HG02763 (cell line): ENCODE data around the gene TOE1.

Source experiments
- ATAC-seq: cut with Tn5 transposase; IDR thresholded peaks from one replicate; pipeline ENCODE4 v1.9.1; 2021; ENCODE audit warnings: mild to moderate bottlenecking, moderate library complexity; ENCODE audit not compliant: unreplicated experiment

TOE1 gene

GRCh38 chr1:45326627-45327623 lies 13.0 kb upstream of the TOE1 start, which contains the start of gene HPDL:
Gene HPDL, plus strand, starts transcription at chr1:45326895. Its CDS starts 254 bp downstream, at chr1:45327149.
- ATAC-seq = no peak

DNA sequence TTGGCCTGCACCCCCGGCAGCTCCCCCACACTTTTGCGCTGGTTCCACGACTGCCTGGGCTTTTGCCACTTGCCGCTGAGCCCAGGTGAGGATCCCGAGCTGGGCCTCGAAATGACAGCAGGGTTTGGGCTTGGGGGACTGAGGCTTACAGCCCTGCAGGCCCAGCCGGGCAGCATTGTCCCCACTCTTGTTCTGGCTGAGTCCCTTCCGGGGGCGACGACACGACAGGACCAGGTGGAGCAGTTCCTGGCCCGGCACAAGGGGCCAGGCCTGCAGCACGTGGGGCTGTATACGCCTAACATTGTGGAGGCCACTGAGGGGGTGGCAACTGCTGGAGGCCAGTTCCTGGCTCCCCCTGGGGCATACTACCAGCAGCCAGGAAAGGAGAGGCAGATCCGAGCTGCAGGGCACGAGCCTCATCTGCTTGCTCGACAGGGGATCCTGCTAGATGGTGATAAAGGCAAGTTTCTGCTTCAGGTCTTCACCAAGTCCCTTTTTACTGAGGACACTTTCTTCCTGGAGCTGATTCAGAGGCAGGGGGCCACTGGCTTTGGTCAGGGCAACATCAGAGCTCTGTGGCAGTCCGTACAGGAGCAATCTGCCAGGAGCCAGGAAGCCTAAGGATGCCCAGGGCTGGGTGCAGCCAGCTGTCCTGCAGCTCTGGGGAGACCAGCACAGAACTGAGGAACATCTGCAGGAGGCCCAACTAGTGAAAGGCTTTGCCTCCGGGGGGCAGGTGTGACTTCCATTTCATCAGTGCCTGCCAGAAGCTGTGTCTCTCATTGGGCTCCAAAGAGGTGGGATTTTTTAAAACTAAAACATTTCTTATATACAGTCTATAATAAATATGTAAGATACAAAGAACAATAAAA lies 12.1 kb upstream of the TOE1 start:
- no peak for ATAC-seq

- no peak for ATAC-seq
These were observed 11.3 kb upstream of the TOE1 start for GRCh38 chr1:45328680-45329079.

- no peak for ATAC-seq
These were observed 10.5 kb upstream of the TOE1 start for GRCh38 chr1:45329445-45329844.

- no peak for ATAC-seq
These were observed 8.3 kb upstream of the TOE1 start for GRCh38 chr1:45331436-45332345.

DNA sequence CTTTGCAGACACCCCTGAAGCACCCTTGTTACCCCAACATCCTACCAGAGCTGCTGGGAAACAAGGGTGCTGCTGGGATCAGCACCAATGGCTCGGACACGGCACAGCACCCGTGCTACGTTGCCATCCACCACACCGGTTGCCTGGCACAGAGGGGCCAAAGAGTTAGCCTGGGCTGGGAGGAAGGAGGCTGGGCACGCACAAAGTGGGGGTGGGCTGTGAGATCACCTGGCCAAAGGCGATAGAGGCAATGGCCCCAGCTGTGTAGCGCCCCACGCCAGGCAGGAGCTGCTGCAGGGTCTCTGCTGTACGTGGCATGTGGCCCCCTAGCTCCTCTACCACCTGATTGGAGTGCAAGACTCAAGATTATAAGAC lies 7.6 kb upstream of the TOE1 start:
- ATAC-seq = no peak

DNA sequence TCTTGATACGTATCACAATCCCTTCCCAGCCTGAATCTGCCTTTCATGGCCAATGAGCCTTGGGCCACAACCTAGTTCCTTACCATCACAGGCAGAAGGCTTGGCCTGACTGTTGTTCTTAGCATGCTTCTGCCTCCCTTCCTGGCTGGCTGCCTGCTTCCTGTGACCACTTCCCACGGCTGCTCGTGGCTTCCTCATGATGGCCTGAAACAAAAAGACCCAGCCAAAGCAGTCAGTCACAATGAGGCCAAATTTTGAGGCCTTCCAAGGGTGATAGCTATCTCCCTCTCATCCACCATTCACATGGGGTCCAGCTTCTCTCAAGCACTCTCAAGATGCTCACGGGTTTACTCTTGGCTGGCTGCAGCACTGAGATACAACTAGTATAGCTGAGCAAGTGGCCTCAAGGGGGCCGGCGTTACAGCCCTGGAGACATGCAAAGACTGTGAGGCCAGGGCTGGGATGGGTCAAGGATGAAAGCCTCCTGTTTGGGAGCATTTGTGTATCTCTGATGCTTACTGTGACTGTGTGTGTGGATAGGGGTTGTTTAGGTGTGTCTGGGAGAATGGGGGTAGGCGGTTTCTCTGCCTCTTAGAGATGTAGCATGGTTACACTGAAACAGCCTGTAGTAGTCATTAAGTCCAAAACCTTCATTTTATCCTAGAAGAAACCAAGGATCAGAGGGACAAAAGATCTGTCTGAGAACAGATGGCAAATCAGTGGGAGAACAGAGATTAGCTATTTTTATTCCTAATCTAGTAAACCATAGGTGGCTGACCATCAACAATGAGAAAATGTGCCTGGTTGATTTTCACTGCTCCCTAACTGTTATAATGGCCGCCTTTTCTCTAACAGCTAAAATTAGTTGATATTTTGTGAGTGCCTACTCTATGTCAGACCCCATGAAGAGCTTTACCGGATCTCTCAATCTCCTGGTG lies 5.4 kb upstream of the TOE1 start:
- no peak for ATAC-seq

DNA sequence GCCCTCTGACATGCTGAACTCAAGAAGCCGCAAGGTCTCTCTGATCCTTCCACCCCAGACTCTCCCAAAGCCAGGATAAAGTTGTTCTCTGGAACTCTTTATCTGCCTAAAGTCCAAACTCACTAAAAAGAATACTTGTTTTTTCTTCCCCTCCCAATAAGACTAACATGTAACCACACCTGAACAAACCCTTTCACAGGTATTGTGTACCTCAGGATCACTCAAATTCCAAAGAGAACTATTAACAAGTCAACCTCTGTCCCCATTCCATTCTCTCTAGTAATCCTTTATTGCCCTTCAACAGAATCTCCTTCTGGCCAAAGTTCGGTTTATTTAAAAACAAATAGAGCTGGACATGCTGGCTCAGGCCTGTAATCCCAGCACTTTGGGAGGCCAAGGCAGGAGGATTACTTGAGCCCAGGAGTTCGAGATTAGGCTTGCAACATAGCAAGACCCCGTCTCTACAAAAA lies 4.1 kb upstream of the TOE1 start:
- no peak for ATAC-seq

GRCh38 chr1:45337630-45338325 lies 2.2 kb upstream of the TOE1 start:
- ATAC-seq = no peak

DNA sequence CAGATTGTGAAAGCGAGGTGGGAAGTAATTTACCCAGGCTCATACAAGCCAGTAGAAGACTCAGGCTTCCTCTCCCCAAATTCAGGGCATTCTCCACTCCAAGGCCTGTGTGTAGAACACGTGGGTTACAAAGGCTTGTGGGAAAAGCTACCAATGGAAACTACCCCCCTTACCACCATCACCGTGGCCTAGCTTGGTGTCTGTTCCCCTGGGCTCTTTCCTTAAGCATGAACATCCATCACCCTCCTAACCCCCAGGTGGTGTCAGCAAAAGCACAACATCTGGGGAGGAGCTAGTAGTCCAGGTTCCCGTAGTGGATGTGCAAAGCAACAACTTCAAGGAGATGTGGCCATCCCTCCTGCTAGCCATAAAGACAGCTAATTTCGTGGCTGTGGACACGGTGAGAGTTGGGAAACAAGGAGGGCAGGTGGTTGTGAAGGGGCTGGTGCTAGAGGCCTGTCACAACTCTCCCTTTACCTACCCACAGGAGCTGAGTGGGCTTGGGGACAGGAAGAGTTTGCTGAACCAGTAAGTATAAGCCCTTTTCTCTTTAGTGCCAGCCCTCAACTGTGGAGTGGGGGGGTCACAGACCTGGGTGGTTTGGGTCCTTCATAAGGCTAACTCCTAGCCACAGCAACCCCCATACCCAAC lies 971 bp downstream of the TOE1 start:
- no peak for ATAC-seq

DNA sequence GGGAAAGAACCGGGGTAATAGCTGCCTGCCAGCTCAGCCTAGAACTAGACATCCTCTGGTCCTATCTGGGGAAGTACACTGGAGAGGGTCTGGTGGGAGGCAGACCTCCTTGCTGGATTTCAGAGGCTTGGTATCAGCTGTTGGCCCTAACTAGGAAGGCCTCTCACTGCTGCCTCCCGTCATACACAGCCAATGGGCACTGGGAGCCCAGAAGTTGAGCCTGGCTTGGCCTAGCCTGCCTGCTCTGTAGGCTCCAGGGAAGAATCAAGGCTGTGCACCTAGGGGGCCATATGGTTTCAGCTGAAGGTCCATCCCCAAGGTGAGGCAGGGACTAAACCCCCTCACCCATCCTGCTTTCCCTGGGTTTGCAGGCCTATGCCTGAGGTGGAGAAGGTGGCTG lies 4.5 kb downstream of the TOE1 start:
- ATAC-seq = no peak

DNA sequence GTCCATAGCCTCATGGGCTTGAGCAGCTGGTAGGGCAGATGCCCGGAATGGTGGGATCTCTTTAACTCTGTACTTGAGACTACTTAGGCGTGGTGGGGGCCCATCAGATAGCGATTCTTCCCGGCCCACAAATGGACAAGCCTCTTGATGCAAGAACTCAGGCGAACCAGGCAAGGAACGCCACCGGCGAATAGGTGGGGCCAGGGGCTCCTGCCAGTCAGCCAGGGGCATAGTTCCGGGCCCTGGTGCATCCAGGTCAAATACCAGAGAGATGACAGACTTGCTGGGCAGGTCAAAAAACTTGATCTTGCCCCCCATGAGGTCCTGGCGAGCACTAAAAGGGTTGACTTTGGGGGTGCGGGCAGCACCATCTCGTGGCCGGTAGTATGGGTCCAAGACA lies 5.0 kb downstream of the TOE1 start:
- ATAC-seq = no peak

DNA sequence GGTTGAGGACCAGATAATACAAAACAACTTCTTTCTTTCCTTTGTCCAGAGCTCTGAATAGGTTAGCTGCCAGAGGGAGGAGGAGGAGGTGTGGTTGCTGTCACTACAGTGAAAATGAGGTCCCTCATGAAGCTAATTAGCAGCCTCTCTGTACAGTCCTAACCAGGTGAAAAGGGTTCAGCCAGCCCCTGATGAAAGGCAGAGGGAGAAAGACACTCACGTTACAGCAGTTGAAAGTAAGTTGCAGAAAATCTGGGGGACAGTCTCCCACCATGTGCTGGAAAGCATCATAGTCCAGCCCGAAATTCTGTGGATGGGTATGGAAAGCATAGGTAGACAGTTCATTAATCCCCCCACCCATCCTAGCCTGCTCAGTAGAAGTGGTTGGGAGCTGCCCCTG lies 6.5 kb downstream of the TOE1 start:
- ATAC-seq = no peak

DNA sequence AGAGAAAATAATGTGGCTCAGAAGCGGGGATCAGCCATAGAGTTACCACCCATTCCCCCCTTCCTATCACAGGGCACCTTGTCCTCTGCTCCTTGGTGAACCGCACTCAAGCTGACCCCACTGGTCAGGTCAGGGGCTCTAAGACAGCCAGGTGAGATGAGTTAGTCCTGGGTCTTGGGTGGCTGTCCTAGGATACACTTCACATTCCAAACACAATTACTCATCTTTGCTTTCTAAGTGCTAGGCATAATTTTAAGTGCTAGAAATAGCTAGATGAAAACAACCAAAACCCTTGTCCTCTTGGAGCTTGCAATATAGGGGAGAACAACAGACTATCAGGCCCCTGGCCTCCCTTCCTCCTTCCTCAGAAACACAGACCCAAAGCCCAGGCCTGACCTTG lies 8.1 kb downstream of the TOE1 start:
- no peak for ATAC-seq

GRCh38 chr1:45348609-45348965 lies 8.6 kb downstream of the TOE1 start:
- no peak for ATAC-seq

DNA sequence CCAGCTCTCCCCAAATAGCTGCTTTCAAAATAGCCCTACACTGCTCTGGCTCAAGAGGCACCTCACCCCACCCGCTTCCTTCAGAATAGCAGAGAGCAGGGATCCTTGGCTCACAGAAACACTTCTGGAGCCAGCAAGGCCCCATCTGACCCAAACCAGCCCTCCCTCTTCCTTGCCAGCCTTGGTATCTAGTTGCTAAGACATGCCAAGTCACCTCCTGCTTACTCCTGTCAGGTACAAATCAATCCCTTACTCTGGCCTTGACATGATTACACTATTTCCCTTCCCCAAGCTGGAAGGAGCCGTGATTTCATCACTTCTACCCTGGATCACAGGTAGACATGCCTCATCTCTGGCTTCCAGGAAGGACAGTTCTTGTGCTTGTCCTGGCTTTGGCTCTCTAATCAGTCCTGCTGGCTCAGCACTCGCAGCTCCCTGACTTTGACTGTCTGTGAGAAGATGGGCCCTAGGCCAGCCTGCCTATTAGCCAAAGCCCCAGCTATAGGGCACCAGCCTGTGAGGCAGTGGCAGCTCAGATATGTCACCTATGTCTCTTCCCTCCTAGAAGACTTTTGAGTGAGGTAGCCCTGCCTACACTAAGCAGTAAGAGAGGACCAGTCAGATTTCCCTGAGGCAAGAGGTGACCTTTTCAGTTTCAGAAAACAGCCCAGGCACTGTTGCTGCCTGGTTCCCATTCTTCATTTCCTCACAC lies 9.2 kb downstream of the TOE1 start:
- no peak for ATAC-seq

- ATAC-seq = no peak
These were observed 11.5 kb downstream of the TOE1 start for GRCh38 chr1:45351508-45351907.

- no peak for ATAC-seq
These were observed 13.7 kb downstream of the TOE1 start for GRCh38 chr1:45353685-45354084.
